HG03095 (cell line): Measurements from ENCODE around the gene KCNMB1.

Experiments
- ATAC-seq: cut with Tn5 transposase; IDR thresholded peaks from one replicate; pipeline ENCODE4 v1.9.1; 2021; ENCODE audit warnings: moderate library complexity; ENCODE audit not compliant: unreplicated experiment

KCNMB1 gene

DNA sequence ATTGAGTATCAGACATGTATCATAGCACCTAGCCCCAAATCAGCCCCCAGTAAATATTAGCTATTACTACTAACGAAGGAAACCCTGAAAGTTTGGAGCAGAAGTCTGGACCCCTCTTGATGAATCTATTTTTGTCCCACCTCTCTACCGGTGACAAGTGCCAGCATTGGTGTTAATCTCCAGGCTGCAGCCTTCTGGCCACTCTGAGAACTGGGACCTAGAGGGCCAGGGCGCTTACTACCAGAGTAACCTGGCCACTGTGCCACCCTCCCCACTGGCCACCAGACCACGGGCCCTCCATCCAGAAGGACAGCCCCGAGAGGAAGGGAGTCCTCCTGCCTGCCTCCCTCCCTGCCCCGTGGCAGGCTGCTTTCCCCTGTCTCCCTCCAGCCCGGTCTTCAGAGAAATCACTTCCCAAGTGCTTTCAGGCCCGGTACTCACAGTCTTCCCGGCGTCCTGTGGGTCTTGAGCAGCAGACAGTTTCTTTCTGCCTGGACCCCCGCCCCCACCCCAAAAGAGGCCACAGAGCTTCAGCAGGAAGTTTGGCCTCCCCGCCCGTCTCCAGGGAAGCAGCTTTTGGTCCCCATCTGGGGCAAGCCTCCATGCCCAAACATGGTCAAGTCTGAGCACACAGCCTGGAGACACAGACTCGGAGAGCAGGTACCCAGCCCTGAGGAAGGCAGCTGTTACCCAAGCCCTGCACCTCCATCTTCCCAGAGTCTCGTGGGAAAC, at the start of gene KCNMB1:
TSS of gene KCNMB1 (minus strand) at position 550 of the 732 bp plus-strand sequence. CDS start 3,920 bp downstream, outside the sequence.
- no peak for ATAC-seq

- no peak for ATAC-seq
Observed at GRCh38 chr5:170438581-170438980, 49.4 kb upstream of the KCNMB1 start.

GRCh38 chr5:170437621-170438375, 48.6 kb upstream of the KCNMB1 start:
- no peak for ATAC-seq

- no peak for ATAC-seq
Observed at GRCh38 chr5:170436335-170436734, 47.2 kb upstream of the KCNMB1 start.

DNA sequence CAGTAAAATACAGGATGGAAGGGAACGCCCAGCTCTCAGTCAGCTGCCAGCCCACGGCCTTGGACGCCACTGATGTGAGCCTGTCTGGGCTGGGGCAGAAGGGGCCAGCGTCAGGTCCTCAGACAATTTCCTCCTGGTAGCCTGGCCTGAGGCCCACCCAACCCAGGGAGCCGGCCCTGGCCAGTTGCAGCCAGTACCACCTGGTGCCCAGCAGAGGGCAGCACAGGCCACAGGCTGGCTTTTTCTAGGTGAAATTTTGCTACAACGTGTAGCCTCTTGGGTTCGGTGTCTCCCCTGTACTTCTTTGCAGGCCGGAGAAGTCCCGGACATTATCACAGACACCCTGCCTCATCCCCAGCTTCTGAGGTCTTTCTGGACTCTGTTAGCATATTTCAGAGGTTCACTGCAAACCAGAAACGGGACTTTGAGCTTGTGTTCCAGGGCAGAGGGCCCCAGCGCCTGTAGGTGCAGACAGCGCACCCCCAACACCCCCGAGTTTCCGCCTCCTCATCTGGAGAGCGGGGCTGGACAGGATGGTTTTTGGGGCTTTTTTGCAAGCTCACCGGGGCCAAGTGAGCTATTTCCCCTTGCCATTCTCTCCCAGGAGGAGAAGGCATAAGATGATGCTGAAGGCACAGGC, 45.9 kb upstream of the KCNMB1 start:
- peak; percentile 65 for ATAC-seq

- no peak for ATAC-seq
Observed at GRCh38 chr5:170432669-170433068, 43.5 kb upstream of the KCNMB1 start.

DNA sequence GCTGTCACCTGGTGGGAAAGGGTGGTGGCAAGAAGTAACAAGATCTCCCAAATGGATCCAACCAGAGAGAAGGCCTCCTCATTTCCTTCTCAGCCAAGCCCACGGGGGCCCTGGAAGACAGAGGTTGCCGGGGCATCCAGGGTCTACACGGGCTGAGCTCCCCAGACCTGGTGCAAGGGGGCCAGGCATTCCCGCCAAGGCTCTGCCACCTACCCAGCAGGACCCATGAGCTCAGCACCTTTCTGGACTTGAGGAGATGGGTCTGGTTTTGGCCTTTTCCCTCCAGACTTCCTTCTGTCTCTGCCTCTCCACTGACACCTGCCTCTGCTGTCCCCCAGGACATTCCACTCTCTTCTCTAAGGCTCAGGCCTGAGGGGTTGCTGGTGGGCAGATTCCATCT, 42.4 kb upstream of the KCNMB1 start:
- ATAC-seq: no peak

GRCh38 chr5:170430866-170431437, 41.8 kb upstream of the KCNMB1 start:
- no peak for ATAC-seq

DNA sequence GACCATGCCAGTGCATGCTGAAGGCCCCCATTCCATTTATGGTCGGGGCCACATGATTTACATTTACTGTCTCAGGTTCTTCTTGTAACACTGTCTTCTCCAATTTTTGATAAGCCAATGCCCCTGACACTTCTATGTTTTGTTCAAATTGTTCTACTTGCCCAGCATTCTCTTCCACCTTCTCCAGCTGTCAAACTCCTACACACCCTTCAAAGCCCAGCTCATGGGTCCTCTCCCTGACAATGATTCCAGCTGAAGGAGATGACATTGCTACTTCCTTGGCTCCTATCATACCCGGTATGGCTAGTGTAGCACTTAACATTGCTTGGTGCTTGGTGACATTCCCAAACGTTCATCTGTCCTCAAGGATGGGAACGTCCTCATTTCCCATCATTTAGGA, 41.1 kb upstream of the KCNMB1 start:
- ATAC-seq: no peak

DNA sequence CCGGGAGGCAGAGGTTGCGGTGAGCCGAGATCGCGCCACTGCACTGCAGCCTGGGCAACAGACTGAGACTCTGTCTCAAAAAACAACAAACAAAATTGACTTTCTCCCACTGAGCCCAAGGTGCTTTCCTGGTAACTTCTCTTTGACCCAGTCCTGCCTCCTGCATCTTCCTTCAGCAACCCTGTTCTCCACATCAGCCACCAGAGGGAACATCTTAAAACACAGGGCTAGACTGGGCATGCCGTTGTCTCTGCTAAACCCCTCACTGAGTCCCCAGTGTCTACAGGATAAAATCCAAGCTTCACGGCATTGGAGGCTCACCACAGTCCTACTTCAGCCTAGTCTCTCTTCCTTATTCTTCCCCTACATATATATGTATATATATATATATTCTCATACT, 39.8 kb upstream of the KCNMB1 start:
- no peak for ATAC-seq

DNA sequence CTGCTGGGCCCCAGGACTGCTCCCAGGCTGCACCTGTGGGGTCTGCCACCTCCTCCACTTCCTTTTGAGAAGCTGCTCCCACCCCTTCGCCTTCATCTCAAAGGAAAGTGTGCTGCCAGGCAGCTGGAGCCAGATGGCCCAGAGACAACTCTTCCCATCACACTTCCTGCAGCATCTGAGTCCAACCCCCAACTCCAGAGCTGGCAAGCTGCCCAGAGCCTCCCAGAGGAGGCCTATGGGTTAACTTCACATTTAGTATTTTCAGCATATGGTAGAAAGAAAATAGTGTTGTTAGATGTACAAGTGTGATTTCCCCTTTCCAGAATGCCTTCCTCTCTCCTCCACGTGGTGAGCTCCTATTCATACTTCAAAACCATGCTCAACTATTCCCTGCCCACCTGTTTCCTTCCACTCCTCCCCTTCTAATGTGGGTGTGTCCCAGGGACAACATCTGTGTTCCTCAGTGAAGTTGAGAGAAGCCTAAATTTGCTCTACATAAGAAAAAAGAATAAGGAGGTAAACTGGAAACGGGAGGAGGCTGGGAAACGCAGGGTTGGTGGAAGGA, 38.6 kb upstream of the KCNMB1 start:
- ATAC-seq: no peak

DNA sequence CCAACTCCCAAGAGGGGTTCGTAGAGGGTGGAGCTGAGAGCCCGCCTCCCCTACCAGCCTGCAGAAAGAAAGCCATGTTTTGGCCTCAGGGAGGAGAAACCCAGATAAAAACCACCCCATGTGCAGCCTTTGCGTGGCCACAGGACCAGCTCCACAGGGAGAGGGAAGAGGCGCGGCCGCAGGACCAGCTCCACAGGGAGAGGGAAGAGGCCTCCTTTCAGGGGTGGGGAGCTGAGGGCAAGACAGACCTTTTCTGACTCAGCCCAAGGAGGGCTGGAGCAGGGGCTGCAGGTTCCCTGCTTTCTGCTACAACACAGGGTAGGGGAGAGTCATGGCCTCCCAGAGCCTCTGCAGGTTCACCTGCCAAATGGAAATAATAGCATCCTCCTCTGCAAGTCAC, 37.6 kb upstream of the KCNMB1 start:
- no peak for ATAC-seq

- ATAC-seq: no peak
Observed at GRCh38 chr5:170426149-170426767, 37.1 kb upstream of the KCNMB1 start.

DNA sequence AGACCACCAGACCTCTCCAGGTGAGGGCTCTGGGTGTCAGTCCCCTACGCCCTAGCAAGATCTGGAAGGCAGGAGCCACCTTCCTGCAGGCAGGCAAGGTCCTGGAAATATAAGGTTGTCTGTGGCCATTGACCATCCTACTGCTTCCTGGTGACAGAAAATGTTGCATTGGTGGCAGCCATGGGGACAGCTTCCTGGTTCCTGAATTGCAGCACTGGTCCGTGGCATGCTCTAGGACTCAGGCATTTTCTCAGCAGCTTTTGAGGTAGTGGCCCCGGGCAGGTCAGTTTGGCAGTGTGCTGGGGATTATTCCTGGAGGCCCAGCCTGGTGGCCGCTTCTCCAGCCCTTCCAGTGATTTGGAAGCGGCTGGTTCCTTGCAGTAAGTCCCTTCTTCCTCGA, 36.6 kb upstream of the KCNMB1 start:
- ATAC-seq: no peak

- ATAC-seq: no peak
Observed at GRCh38 chr5:170424629-170425028, 35.5 kb upstream of the KCNMB1 start.

DNA sequence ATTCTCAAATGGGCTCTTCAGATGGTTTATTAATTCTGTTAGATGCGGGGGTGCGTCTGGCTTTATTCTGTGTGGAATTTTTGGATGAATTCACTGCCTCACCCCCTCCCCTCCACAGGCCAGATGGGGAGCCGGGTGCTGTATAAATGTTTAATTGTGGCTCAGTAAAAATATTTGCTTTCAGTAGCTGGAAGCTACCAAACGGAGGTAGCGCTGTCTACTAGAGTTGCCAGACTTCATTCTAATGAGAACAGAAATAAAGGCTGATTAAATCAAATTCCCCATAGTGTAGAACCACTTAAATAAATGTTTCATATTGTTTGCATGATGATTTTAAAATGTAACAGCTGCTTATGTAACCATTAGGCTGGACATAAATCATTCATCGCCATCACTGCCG, 34.5 kb upstream of the KCNMB1 start:
- ATAC-seq: no peak

DNA sequence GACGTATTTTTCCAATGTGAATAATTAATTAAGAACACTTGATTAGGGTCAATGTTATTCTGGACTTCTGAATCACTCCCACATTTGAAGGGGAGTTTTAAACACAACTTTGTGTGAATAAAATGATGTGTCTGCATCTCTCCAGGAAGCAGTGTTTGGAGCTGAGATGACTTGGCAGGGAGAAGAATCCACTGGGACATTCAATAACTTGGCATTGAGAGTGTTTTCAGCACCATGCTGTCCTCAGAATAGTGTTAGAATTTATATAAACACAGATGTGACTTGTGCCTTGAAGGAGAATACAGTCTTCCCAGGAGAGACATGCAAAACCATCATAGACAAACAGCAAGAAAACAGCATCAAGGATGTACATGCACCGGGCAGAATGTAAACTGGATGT, 32.7 kb upstream of the KCNMB1 start:
- ATAC-seq: no peak

DNA sequence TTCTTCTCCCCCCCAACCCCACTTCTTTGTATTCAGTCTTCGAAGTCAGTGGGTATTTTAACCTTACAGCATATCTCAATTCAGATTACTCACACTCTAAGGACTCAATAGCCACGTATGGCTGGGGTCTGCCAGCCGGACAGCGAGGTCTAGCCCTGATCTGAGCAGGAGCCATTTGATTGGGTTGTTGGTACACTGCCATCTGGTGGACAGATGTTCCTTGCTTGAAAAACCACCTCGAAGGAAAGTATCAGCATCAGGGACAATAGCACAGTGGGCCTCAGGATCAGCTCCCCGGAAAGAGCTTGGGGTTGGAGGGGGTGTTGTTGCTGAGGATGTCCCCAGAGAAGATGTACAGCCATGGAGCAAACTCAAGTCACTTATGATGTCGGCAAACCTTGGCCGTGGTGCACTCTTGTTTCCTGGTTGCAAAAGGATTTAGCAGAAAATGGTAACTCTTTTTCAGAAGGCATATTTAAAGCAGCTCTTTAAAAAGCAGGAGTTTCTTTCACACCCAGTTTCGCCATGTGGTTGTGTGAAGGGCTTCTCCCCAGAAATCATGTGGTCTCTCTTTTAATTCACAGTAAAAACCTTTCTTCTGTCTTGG, 31.7 kb upstream of the KCNMB1 start:
- ATAC-seq: no peak

DNA sequence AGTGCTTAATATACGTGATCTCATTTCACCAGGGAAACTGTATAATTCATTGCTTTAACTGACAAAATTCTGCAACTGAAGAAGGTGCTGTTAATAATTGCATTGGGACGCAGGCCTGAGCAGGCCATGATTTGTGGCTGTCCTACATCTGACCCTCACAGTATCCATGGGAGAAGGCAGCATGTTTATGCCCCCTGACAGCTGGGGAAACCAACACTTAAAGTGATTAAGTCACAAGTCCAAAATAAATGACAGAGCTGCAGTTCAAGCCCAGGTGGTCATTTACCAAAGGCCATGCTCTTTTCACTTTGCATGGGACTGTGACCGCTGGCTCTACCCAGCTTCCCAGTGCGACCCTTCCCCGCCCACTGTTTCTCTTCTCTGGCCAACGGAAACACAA, 30.5 kb upstream of the KCNMB1 start:
- ATAC-seq: no peak

- no peak for ATAC-seq
Observed at GRCh38 chr5:170418736-170419135, 29.6 kb upstream of the KCNMB1 start.
